ENCODE measurements around the gene RBFOX1.
"Not testable (repeated sequence)": the region's sequence is repeated elsewhere in the genome, so short reads cannot be mapped to it uniquely, and the experiment has no call there.

The RBFOX1 gene

DNA sequence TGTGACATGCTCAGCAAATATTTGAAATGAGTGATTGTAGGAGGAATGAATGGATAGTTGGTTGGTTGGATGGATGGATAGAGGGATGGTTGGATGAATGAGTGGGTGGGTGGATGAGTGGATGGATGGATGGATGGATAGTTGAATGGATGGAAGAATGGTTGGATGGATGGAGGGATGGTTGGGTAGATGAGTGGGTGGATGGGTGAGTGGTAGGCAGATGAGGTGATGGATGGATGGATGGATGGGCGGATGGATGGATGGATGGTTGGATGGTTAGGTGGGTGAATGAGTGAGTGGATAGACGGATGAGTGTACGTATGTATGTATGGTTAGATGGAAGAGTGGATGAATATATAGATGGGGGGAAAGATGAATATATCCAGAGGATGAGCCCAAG is 137.7 kb downstream of the RBFOX1 start:
- DNase-seq (ENCODE audit: low spot score), result no peak

DNA sequence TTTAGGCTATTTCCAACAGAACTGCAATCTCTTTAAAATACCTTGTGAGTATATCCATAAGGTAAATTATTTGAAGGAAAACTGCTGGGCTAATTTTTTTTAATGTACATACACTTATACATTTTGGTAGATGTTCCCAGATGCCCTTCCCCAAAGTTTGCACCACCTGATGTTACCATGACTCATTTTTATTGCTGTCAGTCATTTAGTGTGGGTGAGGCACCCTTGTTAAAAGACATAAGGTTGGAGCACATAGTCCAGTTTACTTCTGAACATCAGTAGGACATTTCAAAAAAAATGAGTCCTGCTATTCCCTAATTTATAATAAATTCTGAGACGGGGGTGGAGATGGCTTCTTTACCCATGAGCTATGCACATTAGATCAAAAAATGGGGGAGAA is 138.6 kb downstream of the RBFOX1 start:
- DNase-seq (ENCODE audit: low spot score), result no peak

DNA sequence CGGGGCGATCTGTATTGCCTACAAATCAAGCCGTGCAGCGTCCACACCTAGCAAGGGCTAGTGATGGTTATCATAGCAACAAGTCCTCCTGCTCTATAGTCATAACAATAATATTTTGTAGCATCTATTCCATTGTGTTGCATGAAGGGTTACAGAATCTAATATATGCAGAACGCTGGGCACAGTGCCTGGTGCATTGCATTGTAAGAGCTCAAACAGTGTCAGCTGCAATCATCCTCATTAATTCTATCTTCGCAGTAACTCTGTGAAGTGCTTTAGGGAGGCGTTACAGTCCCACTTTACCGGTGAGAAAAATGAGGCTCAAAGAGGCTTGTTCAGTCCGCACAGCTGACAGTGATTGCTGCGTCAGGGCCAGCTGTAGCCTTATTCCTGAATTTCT is 149.4 kb downstream of the RBFOX1 start:
- no peak for DNase-seq (ENCODE audit: low spot score)

DNA sequence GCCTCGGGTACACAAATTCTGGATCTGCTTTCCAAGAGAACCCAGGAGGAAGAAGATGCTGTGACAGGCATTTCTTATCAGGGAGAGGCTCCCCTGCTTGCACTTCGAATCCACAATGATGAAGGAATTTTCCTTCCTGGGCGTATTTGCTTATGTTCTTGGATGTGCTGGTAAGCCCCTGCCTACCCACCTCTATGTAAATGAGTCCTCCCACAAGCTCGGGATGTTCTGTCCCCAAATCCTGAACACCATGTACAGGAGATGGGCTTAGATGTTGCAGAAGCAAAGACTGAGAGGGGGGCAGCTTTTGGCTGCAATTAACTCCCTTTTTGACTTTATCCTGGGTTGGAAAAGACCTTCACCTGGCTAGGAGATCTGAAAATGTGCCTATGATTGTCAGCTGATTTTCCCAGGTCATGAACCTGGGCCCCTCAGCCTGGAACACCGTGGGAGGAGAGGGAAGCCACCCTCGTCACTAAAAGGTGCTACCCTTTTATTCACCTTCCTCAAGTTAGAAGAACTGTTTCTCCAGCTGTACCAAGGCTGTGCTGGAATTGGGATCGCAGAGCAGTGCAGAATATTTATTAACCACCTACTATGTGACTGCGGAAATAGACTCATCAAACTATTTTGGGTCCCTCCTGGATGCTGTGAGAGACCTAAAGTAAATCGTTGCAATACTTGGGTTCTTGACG is 150.1 kb downstream of the RBFOX1 start:
- no peak for DNase-seq (ENCODE audit: low spot score)

DNA sequence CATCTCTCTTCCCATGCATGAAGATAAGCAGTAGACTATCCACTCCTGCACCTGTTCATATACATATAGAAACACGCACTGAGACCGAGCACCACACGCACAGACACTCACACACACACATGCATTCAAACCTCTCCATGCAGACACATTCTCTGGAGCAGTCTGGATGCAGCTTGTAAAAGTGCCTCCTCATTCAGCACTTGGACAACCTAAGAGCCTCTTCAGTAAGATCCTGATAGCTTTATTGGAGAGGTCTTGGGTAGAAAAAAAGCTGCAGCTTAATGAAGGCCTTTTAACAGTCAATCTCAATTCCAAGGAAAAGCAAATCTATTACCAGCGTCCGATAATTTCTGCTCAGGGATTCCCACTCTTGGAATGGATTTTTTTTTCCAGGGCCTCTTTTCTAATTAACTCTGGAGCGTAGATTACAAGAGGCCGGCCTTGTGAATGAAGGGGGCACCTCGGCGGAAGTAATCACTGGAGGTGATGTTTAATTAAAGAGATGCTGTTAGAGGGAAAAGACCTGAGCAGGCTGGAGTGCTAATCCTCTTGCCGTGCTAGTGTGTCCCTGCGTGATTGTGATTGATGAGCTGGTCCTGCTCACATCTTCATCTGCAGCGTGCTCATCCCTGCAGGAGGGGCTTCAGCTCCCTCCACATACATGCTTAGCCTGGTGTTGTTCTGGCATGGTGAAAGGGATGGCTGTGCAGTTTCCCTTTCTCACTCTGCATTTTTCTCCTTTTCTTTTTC is 155.1 kb downstream of the RBFOX1 start:
- no peak for DNase-seq (ENCODE audit: low spot score)

DNA sequence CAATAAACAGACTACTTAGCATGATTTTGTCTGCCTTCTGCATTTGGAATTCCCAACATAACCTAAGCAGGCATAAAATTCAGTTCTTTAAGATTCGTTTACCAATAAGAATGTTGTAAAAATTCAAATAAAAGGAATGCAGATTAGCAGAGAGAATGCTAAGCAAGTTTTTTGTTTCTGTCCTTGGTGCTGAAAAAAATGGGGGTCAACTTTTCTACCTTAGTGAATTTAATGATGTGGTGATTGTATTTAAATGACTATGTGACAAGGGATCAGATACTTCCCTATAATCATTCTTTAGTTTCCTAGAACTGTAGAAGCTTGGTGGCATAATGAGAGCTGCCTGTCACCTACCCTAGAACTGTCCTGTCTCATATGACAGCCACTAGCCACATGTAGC is 159.5 kb downstream of the RBFOX1 start:
- DNase-seq (ENCODE audit: low spot score), result no peak

DNA sequence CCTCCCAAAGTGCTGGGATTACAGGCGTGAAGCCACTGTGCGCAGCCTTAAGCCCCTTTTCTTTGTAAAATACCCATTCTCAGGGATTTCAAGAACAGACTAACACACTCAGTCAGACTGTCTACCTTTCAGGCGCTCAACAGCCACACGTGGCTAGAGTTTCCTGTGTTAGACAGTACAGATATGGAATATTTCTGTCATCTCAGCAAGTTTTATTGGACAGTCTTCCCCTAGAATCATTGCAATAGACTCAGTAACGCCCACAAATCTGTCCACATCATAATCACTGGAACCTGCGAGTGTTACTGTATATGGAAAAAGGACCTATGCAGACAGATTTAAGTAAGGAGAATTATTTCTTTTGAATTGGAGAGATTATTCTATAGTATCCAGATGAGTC is 160.5 kb downstream of the RBFOX1 start:
- no peak for DNase-seq (ENCODE audit: low spot score)

DNA sequence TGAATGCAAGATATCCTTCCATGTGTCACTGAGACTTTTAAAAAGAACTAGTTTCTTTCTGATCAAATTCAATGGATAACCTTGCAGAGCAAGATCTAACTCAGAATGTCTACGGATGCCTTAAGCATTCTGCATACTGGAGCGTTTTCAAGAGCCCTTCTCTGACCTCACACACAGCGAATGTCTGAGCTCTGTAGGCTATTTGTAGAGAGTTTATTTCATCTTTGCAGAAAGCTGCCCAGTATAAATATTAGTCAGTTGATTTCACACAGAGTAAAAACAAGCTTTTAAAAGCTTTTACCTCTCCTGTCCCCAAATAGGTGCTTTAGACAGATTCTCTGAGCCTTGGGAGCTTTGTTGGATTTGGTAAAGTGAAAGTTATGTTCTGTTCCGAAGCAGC is 165.0 kb downstream of the RBFOX1 start:
- DNase-seq (ENCODE audit: low spot score), result no peak

DNA sequence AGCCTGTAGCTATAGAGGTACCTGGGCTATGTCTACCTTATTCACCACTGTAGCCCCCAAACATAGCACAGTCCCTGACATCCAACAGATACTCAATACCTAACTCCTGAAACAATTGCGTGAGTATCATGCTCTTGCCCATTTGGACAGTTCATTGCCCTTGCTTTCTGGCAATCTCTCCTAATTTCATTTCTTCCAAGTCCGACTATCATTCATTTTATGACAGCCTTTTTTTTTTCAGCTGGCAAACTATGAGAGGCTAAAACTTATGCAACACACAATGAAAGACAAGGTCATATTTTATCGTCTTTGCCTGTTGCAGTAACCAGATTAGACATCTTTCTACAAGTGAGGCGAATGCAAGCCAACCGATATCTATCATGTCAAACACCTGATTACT is 169.2 kb downstream of the RBFOX1 start:
- DNase-seq (ENCODE audit: low spot score), result no peak

DNA sequence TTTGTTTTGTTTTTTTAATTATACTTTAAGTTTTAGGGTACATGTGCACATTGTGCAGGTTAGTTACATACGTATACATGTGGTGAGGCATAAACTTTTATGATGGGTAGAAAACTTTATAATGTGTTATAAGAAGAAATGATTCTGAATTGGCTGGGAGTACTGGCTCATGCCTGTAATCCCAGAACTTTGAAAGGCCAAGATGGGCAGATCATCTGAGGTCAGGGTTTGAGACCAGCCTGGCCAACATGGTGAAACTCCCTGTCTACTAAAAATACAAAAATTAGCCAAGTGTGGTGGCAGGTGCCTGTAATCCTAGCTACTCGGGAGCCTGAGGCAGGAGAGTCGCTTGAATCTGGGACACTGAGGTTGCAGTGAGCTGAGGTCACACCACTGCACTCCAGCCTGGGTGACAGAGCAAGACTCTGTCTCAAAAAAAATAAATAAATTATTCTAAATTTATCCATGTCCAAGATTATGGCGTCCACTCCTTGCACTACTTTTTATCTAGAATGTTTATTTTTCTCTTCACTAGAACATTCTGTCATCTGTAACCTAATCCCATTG is 170.0 kb downstream of the RBFOX1 start:
- not testable (repeated sequence) for DNase-seq (ENCODE audit: low spot score)

DNA sequence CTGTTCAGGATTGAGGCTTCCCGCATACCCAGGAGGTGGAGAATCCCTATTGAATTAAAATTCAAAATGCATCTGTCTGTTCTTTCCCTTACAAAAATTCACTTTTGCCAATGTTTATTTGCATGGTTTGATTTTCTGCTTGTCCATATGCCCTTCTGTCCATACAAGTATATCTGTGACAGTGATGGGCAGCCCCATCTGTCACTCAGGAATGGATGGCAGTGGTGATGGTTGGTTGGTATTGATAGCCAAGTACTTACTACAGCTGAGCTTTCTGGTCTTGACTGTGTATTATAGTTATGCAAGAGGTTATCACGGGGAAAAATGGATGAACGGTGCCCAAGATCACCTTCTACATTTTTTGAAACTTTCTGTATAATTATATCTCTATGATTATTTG is 171.0 kb downstream of the RBFOX1 start:
- DNase-seq (ENCODE audit: low spot score), result no peak

DNA sequence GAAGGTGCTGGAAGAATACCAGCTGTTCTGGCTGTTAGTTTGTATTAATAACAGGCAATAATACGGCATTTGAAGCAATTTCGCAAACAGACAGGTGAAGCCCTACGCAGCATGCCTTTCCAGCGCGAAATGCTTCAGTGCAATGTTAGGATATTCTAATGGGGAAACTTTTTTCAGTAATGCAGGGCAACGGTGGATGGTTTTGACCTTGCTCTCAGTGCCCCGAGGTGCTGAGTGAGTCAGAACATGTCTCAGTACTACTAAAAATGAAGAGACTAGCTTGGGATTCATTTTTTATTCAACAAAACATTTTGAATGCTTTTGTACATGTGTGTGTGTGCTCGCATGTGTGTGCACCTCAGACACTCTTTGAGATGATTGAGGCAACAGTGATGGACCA is 172.2 kb downstream of the RBFOX1 start:
- DNase-seq (ENCODE audit: low spot score), result no peak

DNA sequence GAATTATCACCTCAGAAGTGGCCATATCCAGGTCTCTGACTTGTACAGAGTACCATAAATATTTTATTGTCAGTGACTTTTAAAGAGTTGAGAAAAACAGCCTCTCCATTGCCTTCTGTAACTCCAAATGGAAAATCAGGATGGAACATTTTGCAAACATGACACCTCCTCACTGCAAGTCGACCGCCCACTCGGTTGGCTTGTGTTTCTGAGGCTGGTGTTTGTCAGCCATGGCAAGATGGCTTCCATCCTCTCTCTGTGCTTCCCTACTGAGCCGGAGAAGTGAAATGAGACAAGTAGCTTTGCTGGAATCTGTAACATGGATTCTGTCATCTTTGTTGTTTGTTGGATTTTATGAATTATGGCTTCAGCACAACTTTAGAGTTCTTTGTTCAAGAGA is 172.8 kb downstream of the RBFOX1 start:
- DNase-seq (ENCODE audit: low spot score), result no peak

DNA sequence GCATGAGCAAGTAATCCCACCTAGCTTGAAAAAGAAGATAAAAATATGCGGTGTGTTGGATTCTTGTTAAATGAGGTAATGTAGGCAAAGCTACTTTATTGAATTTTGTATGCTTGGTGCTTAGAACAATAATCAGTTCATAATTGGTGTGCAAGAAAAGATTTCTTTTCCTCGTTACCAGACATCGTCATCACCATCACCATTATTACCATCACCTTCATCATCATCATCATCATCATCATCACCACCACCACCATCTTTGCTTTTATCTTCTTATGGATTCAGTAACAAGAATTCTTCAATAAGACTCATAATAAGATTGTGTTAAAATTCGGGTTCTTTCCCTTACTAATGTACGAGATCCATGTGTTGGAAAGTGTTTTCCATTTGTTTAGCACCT is 173.7 kb downstream of the RBFOX1 start:
- DNase-seq (ENCODE audit: low spot score), result no peak

DNA sequence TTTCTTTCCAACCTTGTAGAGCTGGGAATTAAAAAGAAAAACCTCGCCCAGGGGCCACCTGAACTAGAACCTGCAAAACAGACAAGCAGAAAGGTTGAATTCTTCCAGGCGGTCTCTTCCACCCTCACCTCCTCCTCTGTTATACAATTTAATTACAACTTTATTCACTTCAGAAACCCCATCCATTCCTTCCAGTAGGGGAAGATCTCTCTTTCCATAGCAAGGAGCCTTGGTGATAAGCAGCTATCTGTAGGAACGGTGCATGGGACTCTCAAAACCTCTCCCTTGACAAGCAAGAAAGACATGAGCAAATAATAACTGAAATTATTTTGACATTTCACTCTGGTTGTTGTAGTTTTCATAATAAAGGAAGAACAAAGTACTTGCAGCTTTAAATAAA is 176.0 kb downstream of the RBFOX1 start:
- no peak for DNase-seq (ENCODE audit: low spot score)

DNA sequence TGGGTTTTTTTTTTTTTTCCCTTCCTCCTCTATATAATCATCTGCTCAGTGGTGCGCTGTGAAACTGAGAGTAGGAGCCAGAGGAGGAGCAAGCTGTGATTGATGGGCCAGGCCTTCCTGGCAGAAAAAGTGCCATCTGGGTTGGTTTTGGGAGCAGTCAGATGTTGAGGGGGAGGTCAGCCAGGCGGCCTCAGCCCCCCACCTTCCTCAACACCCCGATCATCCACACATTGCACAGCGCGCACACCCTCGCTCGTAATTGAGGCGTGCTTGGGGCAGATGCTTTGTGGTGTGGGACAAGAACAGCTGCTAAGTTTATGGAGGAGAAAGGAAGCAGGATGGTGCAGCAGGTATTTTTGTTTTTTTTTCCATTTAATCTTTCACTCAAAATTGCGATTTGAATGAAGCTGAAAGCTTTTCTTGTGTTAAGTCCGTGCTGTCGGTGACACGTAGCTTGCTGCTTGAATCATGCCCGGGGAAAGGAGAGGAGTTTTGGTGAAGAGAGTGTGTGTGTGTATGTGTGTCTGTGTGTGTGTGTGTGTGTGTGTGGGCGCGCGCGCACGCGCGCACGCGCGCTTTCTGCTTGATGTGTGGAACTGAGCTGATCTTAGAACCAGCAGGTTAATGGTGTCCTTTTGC is 177.4 kb downstream of the RBFOX1 start:
- no peak for DNase-seq (ENCODE audit: low spot score)

DNA sequence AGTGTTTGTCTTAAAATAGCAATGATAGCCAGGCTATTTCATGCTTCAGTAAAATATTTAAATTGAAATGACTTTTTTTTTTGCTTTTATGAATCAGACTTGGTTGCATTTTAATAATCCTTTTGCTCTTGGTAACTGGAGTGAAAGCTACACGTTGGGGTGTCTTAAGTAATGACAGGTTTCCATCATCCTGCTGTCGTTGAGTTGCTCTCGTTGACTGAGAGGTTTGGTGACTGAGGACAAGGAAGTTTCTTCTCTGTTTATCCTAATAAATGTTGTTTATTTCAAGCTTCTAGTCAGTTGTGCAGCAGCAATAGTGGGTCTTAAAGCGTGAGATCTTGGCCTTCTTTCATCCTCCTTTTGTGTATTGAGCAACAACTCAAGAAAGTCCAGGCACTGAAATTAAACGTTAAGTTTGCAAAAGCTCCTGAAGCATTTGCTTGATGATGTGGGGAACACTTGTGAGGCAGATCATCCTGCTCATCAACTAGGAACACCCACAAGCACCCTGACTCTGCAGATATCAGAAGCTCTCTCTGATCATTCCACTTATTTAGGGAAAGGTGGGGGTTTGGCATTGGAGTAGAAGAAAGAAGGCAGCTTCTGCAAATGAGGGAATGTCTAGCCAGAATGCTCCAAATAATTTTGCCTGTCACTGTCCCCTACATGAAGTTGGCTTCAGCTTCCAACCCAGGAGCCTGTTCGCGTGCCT is 179.1 kb downstream of the RBFOX1 start:
- DNase-seq (ENCODE audit: low spot score), result no peak

DNA sequence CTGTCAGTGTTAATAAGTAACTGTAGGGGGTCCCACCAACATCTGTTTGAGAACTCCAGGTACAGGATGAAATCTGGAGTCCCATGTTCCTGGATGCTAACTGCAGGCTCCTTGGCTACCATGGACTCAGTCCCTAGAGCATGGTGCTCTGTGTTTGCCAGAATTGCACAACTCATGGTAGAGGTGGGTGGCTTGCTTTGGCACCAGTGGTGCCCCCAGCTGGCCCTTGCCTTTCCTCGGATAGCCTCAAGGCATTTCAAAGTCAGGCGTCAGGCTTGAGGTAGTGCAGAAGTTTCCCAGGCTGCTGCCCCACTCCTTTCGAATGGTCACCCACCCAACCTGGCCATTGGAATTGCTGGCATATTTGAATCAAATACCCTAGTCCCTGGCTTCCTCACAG is 179.9 kb downstream of the RBFOX1 start:
- no peak for DNase-seq (ENCODE audit: low spot score)

DNA sequence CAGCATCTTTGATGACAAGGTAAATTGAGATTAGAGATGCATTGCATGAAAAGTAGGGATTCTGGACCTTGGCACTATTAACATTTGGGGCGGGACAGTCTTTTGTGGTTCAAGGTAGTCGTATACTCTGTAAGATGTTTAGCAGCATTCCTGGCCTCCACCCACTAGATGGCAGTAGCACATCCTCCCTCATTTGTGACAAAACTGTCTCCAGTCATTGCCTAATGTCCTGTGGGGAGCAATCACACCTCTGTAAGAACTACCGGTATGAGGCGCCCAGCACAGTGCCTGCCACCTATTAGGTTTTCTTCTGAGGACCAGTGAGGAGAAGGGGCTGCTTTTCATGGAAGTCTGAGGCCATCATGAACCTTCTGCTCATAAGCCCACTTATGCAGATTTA is 180.8 kb downstream of the RBFOX1 start:
- peak; percentile 54 for DNase-seq (ENCODE audit: low spot score)

DNA sequence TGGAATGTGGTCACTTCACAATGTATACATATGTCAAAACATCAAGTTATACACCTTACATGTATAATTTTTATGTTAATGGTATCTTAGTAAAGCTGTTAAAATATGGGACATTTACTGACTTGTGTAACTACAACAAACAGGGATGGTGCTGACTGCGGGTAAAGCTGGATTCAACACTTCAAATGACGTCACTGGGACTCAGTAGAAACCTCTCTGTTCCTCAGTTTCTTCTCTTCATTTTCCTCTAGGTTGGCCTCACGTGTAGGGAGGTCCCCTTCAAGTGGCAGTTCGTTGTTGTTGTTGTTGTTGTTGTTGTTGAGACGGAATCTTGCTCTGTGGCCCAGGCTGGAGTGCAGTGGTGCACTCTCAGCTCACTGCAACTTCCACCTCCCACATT is 182.9 kb downstream of the RBFOX1 start:
- no peak for DNase-seq (ENCODE audit: low spot score)

DNA sequence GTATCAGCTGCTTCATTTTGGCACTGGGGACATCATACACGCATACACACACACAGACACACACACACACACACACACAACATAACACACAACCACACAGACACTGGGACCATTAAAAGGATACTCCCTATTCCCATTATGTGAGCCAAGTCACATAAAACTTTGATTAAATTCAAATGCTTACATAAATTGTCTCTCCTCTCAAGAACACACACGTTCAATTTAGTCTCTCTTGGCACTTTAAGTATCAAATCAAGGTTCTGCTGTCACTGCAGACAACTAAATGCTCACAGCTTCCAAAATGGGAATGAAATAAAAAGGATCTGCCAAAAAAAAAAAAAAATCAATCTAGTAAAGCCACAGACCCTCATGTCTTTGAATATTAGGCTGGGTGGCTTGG is 184.9 kb downstream of the RBFOX1 start:
- DNase-seq (ENCODE audit: low spot score), result no peak

DNA sequence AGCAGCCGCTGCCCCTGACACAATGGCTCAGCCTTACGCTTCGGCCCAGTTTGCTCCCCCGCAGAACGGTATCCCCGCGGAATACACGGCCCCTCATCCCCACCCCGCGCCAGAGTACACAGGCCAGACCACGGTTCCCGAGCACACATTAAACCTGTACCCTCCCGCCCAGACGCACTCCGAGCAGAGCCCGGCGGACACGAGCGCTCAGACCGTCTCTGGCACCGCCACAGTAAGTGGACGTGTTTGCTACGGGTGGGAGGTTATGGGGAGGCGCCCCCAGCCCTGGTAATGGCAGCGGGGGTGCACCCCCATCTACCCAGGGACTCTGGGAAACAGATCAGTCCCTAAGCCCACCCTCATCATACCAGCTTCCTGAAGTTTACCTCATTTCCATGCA is 185.5 kb downstream of the RBFOX1 start:
- DNase-seq (ENCODE audit: low spot score), result no peak

DNA sequence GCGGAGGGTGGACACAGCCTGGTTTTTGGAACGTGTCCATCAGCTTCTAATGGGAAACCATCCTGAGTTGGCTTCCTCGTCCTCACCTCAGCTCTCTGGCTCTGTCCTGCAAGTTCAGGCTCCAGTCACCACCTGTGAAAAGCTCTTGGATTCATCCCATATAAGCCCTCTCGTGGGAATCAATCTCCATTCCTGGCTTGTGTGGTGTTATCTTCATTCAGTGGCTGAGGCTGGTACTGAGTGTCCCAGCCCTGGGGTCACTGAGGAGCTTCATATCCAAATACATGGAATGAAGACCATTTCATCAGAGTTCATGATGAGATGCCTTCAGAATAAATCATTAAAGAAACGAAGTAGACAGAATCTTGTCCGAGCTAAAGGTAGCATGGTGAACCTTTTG is 189.2 kb downstream of the RBFOX1 start:
- no peak for DNase-seq (ENCODE audit: low spot score)
